ENCODE measurements around the gene CACUL1. TPM values are rescaled to one million over a fixed set of nuclear protein-coding genes. Genes with fewer than 3 reads are reported as not detected.

Gene CACUL1
- total RNA-seq, 2 experiments from 2014 or later: 24.0 to 24.4 TPM

- intact Hi-C loops (cut with micrococcal nuclease): no loop called here
- POLR2A ChIA-PET: interaction anchor here (0.6 kb wide), 1 partner anchor 567 kb away, joined by 4 read pairs; no protein-coding TSS in a partner anchor
- Mint-ChIP-seq H3K4me1 (ENCODE audit: low read depth) (no peaks in the 10 kb centered on the region), H3K9me3 (no peaks in the 10 kb centered on the region), H3K27me3 (no peaks in the 10 kb centered on the region), H3K27ac (no peak overlapping the region), H3K4me3 (no peak overlapping the region), H3K36me3 (peaks cover 4% of the 10 kb centered on the region)
- DNase-seq: no peak
- CTCF ChIA-PET: interaction anchor here (0.7 to 5.4 kb wide), 3 partner anchors 129 to 157 kb away, joined by 3 to 103 read pairs (median 4); no protein-coding TSS in a partner anchor
Observed at GRCh38 chr10:118723466-118723865, 31.3 kb downstream of the CACUL1 start.

DNA sequence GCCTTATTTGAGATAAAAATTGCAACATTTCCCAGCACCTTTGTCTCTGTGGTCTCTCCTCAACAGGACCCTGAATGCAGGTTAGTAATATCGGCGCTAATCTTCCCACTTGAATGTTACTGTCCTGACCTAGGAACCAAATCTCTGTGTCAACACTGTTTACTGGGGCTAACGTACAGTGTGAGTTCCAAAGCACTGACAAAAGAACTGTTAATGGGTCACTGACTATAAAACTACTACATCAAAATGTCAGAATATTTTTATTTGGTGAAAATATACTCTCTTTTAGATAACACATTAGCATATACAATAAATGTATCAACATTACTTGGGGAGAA is 33.3 kb downstream of the CACUL1 start:
- Mint-ChIP-seq H3K27me3 (no peaks in the 10 kb centered on the region), H3K9me3 (no peaks in the 10 kb centered on the region), H3K4me1 (ENCODE audit: low read depth) (no peaks in the 10 kb centered on the region), H3K27ac (no peak overlapping the region), H3K4me3 (no peak overlapping the region), H3K36me3 (no peaks in the 10 kb centered on the region)
- intact Hi-C loops (cut with micrococcal nuclease): loop anchor here (1.0 to 2.0 kb wide), 2 partner anchors 129 to 153 kb away; no protein-coding TSS in a partner anchor
- no peak for DNase-seq
- ChIA-PET CTCF (interaction anchor here (0.6 to 5.4 kb wide), 22 partner anchors 10 to 162 kb away, joined by 3 to 103 read pairs (median 4); partner anchors contain the start of gene CACUL1), POLR2A (no interaction called here)

GRCh38 chr10:118720685-118721538 is 33.9 kb downstream of the CACUL1 start:
- H3K27ac Mint-ChIP-seq: no peak overlapping the region
- no peak overlapping the region for H3K4me3 Mint-ChIP-seq
- no peaks in the 10 kb centered on the region for H3K4me1 Mint-ChIP-seq (ENCODE audit: low read depth)
- ChIA-PET POLR2A (no interaction called here), CTCF (interaction anchor here (0.6 to 5.4 kb wide), 26 partner anchors 9 to 163 kb away, joined by 3 to 103 read pairs (median 4); partner anchors contain the start of gene CACUL1)
- intact Hi-C loops (cut with micrococcal nuclease): loop anchor here (1.0 to 2.0 kb wide), 2 partner anchors 130 to 153 kb away; no protein-coding TSS in a partner anchor
- no peaks in the 10 kb centered on the region for H3K36me3 Mint-ChIP-seq
- H3K27me3 Mint-ChIP-seq: no peaks in the 10 kb centered on the region
- H3K9me3 Mint-ChIP-seq: no peaks in the 10 kb centered on the region
- peak; percentile 47 for DNase-seq

DNA sequence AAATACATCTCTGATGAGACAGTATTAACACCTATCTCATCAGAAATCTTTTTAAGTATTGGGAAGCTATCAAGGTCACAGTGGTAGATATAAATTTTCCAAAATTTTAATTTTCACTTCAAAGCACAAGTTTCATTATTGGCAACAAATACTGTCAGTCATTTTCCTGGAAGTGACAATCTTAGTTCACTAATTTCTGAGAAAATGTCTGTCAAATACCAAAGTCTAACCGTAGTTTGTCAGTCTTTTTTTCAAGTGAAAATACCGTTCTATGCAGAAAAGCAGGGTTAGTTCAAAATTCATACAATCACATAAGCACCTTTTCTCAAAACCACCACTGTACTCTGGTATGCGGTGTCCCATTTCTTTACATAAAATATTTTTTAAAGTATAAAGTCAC is 40.4 kb downstream of the CACUL1 start:
- CTCF ChIA-PET: interaction anchor here (3.0 kb wide), 1 partner anchor 146 kb away, joined by 9 read pairs; no protein-coding TSS in a partner anchor
- no peaks in the 10 kb centered on the region for H3K36me3 Mint-ChIP-seq
- H3K4me1 Mint-ChIP-seq (ENCODE audit: low read depth): no peaks in the 10 kb centered on the region
- no peaks in the 10 kb centered on the region for H3K9me3 Mint-ChIP-seq
- H3K4me3 Mint-ChIP-seq: no peak overlapping the region
- H3K27ac Mint-ChIP-seq: no peak overlapping the region
- POLR2A ChIA-PET: no interaction called here
- H3K27me3 Mint-ChIP-seq: no peaks in the 10 kb centered on the region
- DNase-seq: no peak
- intact Hi-C loops (cut with micrococcal nuclease): no loop called here

DNA sequence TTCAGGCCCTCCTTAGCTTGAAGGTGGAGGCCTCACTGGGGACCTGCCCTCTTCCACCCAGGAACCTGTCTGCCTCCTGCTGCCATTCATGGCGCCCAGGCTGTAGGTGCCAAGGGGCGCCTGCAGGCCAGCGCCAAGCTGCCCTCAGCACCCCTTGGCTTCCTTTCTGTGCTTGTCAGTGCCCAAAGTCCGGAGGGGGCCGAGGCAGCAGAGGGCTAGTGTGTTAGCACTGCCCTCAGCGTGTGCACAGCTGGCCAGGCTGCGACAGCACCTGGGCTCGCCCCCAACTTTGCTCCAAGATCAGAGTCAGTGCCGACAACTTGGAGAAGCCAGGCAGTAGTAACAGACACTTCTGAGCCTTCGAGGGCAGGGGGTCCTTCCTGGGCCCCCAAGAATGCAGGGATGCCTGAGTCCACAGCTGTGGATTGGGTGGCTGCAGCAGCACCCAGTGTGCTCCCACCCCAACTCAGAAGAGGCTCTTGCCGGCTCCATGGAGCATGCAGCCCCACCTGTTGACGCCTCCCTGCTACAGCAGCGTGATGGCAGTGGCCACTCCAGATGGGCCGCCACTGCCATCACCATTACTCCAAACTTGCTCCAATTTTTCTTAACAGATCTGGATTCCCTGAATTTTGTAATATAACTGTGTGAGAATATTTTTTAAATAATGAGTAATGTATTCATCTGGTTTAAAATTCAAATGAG is 41.7 kb downstream of the CACUL1 start:
- no peak for DNase-seq
- ChIA-PET POLR2A (no interaction called here), CTCF (interaction anchor here (0.6 to 3.0 kb wide), 2 partner anchors 22 to 145 kb away, joined by 3 to 9 read pairs; no protein-coding TSS in a partner anchor)
- Mint-ChIP-seq H3K4me3 (no peak overlapping the region), H3K9me3 (no peaks in the 10 kb centered on the region), H3K27ac (no peak overlapping the region), H3K36me3 (no peaks in the 10 kb centered on the region), H3K27me3 (no peaks in the 10 kb centered on the region), H3K4me1 (ENCODE audit: low read depth) (no peaks in the 10 kb centered on the region)
- intact Hi-C loops (cut with micrococcal nuclease): no loop called here

DNA sequence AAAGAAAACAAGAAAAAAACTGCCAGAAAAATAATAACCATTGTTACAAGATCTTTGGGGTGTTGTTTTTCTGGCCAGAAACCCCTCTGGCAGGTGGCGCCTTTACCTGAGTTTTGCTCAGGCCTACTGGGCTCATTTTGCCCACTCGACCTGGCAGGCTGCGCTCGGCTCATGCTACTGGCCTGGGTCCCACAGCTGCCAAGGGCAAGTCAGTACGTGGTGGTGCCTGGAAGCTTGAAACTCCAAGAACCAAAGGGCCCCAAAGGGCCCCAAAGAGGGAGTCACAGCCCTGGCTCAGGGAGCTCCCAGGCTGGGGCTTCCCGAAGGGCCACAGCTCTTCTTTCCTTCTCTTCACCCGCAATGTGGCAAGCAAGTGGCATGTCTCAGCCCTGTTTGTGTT is 42.7 kb downstream of the CACUL1 start:
- peaks cover 4% of the 10 kb centered on the region for H3K36me3 Mint-ChIP-seq
- POLR2A ChIA-PET: no interaction called here
- no peaks in the 10 kb centered on the region for H3K9me3 Mint-ChIP-seq
- no peak for DNase-seq
- no peaks in the 10 kb centered on the region for H3K4me1 Mint-ChIP-seq (ENCODE audit: low read depth)
- H3K27ac Mint-ChIP-seq: no peak overlapping the region
- intact Hi-C loops (cut with micrococcal nuclease): no loop called here
- CTCF ChIA-PET: interaction anchor here (0.6 to 3.0 kb wide), 3 partner anchors 9 to 144 kb away, joined by 3 to 9 read pairs (median 4); no protein-coding TSS in a partner anchor
- no peaks in the 10 kb centered on the region for H3K27me3 Mint-ChIP-seq
- no peak overlapping the region for H3K4me3 Mint-ChIP-seq

DNA sequence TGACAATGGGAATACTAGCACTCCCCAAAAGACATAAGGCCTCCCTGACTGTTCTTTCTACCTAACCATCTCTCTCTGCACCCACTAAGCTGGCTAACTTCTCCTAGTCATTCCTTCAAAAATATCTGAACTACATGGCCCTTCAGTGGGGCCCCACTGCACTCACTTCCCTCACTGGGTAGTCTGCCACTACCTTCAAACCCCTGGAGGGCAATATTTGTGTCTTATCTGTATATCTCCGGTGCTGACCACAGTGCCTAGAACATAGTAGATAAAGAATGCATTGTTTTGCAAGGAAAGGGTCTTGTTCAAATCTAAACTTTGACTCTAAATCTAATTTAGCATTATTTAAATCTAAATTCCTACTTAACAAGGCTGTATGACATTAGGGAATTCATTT is 44.3 kb downstream of the CACUL1 start:
- ChIA-PET POLR2A (no interaction called here), CTCF (interaction anchor here (1.8 kb wide), 1 partner anchor 11 kb away, joined by 6 read pairs; no protein-coding TSS in a partner anchor)
- Mint-ChIP-seq H3K9me3 (no peaks in the 10 kb centered on the region), H3K36me3 (peaks cover 13% of the 10 kb centered on the region), H3K4me3 (no peak overlapping the region), H3K4me1 (ENCODE audit: low read depth) (no peaks in the 10 kb centered on the region), H3K27me3 (no peaks in the 10 kb centered on the region), H3K27ac (no peak overlapping the region)
- intact Hi-C loops (cut with micrococcal nuclease): no loop called here
- DNase-seq: no peak

DNA sequence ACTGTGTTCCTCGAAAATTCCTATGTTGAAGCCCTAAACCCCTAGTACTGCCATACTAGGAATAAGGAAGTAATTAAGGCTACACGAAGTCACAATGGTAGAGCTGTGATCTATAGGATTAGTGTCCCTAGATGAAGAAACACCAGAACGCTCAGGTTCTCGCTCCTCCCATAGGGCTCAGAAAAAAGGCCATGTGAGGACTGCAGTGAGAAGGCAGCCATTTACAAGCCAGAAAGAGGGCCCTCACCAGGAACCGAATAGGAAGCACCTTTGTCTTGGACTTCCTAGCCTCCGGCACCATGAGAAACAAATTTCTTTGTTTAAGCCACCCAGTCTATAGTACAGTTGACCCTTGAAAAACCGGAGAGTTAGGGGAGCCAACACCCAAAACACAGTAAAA is 46.2 kb downstream of the CACUL1 start:
- no peaks in the 10 kb centered on the region for H3K4me1 Mint-ChIP-seq (ENCODE audit: low read depth)
- ChIA-PET CTCF (interaction anchor here (1.3 kb wide), 1 partner anchor 11 kb away, joined by 5 read pairs; no protein-coding TSS in a partner anchor), POLR2A (no interaction called here)
- no peak for DNase-seq
- H3K36me3 Mint-ChIP-seq: peaks cover 16% of the 10 kb centered on the region
- no peak overlapping the region for H3K4me3 Mint-ChIP-seq
- H3K27ac Mint-ChIP-seq: no peak overlapping the region
- no peaks in the 10 kb centered on the region for H3K27me3 Mint-ChIP-seq
- H3K9me3 Mint-ChIP-seq: no peaks in the 10 kb centered on the region
- intact Hi-C loops (cut with micrococcal nuclease): no loop called here

DNA sequence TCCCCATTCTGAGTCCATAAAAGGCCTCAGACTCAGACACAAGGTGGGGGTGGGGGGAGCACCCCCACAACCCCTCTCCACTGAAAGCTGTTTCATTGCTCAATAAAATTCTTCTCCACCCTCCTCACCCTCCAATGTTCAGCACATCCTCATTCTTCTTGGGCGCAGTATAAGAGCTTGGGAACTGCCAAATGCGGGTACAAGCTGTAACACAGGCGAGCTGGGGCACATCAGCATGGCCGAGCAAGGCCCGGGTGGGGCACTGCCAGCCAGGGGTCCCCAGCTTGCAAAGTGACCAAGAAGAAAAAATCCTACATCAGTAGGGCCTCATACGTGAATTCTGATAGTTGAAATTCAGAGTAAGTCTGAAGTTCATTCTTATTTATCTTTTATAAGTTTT is 50.1 kb downstream of the CACUL1 start:
- H3K4me3 Mint-ChIP-seq: no peak overlapping the region
- H3K36me3 Mint-ChIP-seq: peaks cover 26% of the 10 kb centered on the region
- no peaks in the 10 kb centered on the region for H3K9me3 Mint-ChIP-seq
- H3K4me1 Mint-ChIP-seq (ENCODE audit: low read depth): peaks cover 2% of the 10 kb centered on the region
- intact Hi-C loops (cut with micrococcal nuclease): no loop called here
- no peak for DNase-seq
- no peaks in the 10 kb centered on the region for H3K27me3 Mint-ChIP-seq
- ChIA-PET POLR2A (no interaction called here), CTCF (interaction anchor here (1.0 kb wide), 1 partner anchor 17 kb away, joined by 3 read pairs; no protein-coding TSS in a partner anchor)
- H3K27ac Mint-ChIP-seq: no peak overlapping the region

GRCh38 chr10:118701529-118702323 is 53.0 kb downstream of the CACUL1 start:
- intact Hi-C loops (cut with micrococcal nuclease): no loop called here
- CTCF ChIA-PET: interaction anchor here (0.7 kb wide), 1 partner anchor 574 kb away, joined by 4 read pairs; no protein-coding TSS in a partner anchor
- no peaks in the 10 kb centered on the region for H3K27me3 Mint-ChIP-seq
- no peak overlapping the region for H3K4me3 Mint-ChIP-seq
- peaks cover 29% of the 10 kb centered on the region for H3K36me3 Mint-ChIP-seq
- H3K27ac Mint-ChIP-seq: no peak overlapping the region
- H3K9me3 Mint-ChIP-seq: no peaks in the 10 kb centered on the region
- DNase-seq: no peak
- peaks cover 21% of the 10 kb centered on the region for H3K4me1 Mint-ChIP-seq (ENCODE audit: low read depth)
- POLR2A ChIA-PET: interaction anchor here (0.6 kb wide), 1 partner anchor 29 kb away, joined by 3 read pairs; no protein-coding TSS in a partner anchor

- Mint-ChIP-seq H3K36me3 (peaks cover 23% of the 10 kb centered on the region), H3K4me1 (ENCODE audit: low read depth) (peaks cover 21% of the 10 kb centered on the region), H3K4me3 (peak overlapping the region; percentile 33), H3K9me3 (no peaks in the 10 kb centered on the region), H3K27ac (peak overlapping the region; percentile 40), H3K27me3 (no peaks in the 10 kb centered on the region)
- DNase-seq: peak; percentile 91
- CTCF ChIA-PET: interaction anchor here (0.9 to 1.7 kb wide), 4 partner anchors 21 to 129 kb away, joined by 3 to 6 read pairs (median 4); no protein-coding TSS in a partner anchor
- intact Hi-C loops (cut with micrococcal nuclease): loop anchor here (1.0 kb wide), 2 partner anchors 57 to 142 kb away; no protein-coding TSS in a partner anchor
- POLR2A ChIA-PET: interaction anchor here (1.0 kb wide), 1 partner anchor 56 kb away, joined by 4 read pairs; the partner anchor contains the start of gene CACUL1
Observed at GRCh38 chr10:118698421-118698820, 56.3 kb downstream of the CACUL1 start.

All from activated CD4-positive, alpha-beta memory T cell treated with anti-CD3 and anti-CD28 coated beads for 36 hours (primary cell).